MG63 (cell line): Measurements from ENCODE around the gene KCNB1. TPM values are rescaled to one million over a fixed set of nuclear protein-coding genes. Genes with fewer than 3 reads are reported as not detected.

ENCODE experiments used
- DNase-seq: peaks from one replicate; pipeline ENCODE4 v3.0.0-alpha.2; 2020
- H3K27me3 ChIP-seq: fragments of 250-450 bp; sonication (Bioruptor Pico); 2 replicates; pipeline ENCODE4 v1.5.1; 2020; ENCODE audit warnings: mild to moderate bottlenecking, moderate library complexity
- H3K36me3 ChIP-seq: fragments of 250-450 bp; sonication (Bioruptor Pico); 2 replicates; pipeline ENCODE4 v1.5.1; 2020; ENCODE audit warnings: mild to moderate bottlenecking, moderate library complexity
- H3K4me3 ChIP-seq: fragments of 250-450 bp; sonication (Bioruptor Pico); 2 replicates; pipeline ENCODE4 v1.5.1; 2020; ENCODE audit warnings: mild to moderate bottlenecking, moderate library complexity
- H3K9me3 ChIP-seq: fragments of 250-450 bp; sonication (Bioruptor Pico); 2 replicates; pipeline ENCODE4 v1.5.1; 2020; ENCODE audit warnings: mild to moderate bottlenecking, moderate library complexity
- total RNA-seq: library from RNA; depleted of rRNA; stranded (reverse); fragments of >200 nt; shearing (Covaris generic); gene quantifications from 2 replicates; pipeline ENCODE4 v1.2.3, GENCODE V29; 2014; ENCODE audit warnings: low replicate concordance

The KCNB1 gene
- total RNA-seq, 1 experiment from 2014 or later, result 6.5 TPM

GRCh38 chr20:49347156-49347555 is 135.3 kb downstream of the KCNB1 start:
- no peaks in the 10 kb centered on the region for H3K36me3 ChIP-seq
- no peaks in the 10 kb centered on the region for H3K27me3 ChIP-seq
- no peaks in the 10 kb centered on the region for H3K9me3 ChIP-seq
- no peak overlapping the region for H3K4me3 ChIP-seq
- no peak for DNase-seq

GRCh38 chr20:49346682-49347081 is 135.8 kb downstream of the KCNB1 start:
- Histone ChIP-seq H3K9me3 (no peaks in the 10 kb centered on the region), H3K36me3 (no peaks in the 10 kb centered on the region), H3K4me3 (no peak overlapping the region), H3K27me3 (no peaks in the 10 kb centered on the region)
- no peak for DNase-seq

- Histone ChIP-seq H3K27me3 (no peaks in the 10 kb centered on the region), H3K4me3 (no peak overlapping the region)
- peak; percentile 96 for DNase-seq
These were observed 136.9 kb downstream of the KCNB1 start for GRCh38 chr20:49345524-49345923.

GRCh38 chr20:49344975-49345374 is 137.5 kb downstream of the KCNB1 start:
- peak; percentile 97 for DNase-seq
- H3K36me3 ChIP-seq, result no peaks in the 10 kb centered on the region
- H3K9me3 ChIP-seq, result no peaks in the 10 kb centered on the region
- no peaks in the 10 kb centered on the region for H3K27me3 ChIP-seq
- H3K4me3 ChIP-seq, result no peak overlapping the region

More at GRCh38 chr20:49345524-49345923, 136.9 kb downstream of the KCNB1 start:
- Histone ChIP-seq H3K9me3 (no peaks in the 10 kb centered on the region), H3K36me3 (no peaks in the 10 kb centered on the region)

- no peak overlapping the region for H3K4me3 ChIP-seq
- H3K36me3 ChIP-seq, result no peaks in the 10 kb centered on the region
- no peaks in the 10 kb centered on the region for H3K27me3 ChIP-seq
- DNase-seq, result no peak
- no peaks in the 10 kb centered on the region for H3K9me3 ChIP-seq
These were observed 138.3 kb downstream of the KCNB1 start for GRCh38 chr20:49344140-49344539.

- H3K4me3 ChIP-seq, result no peak overlapping the region
These were observed 139.2 kb downstream of the KCNB1 start for GRCh38 chr20:49343246-49343645.

GRCh38 chr20:49340161-49340966 is 142.1 kb downstream of the KCNB1 start:
- DNase-seq, result peak; percentile 79
- Histone ChIP-seq H3K27me3 (no peaks in the 10 kb centered on the region), H3K36me3 (no peaks in the 10 kb centered on the region), H3K4me3 (no peak overlapping the region), H3K9me3 (no peaks in the 10 kb centered on the region)

More at GRCh38 chr20:49343246-49343645, 139.2 kb downstream of the KCNB1 start:
- H3K9me3 ChIP-seq, result no peaks in the 10 kb centered on the region
- DNase-seq, result no peak
- H3K36me3 ChIP-seq, result no peaks in the 10 kb centered on the region
- no peaks in the 10 kb centered on the region for H3K27me3 ChIP-seq

GRCh38 chr20:49339123-49339522 is 143.3 kb downstream of the KCNB1 start:
- H3K27me3 ChIP-seq, result no peaks in the 10 kb centered on the region
- no peak overlapping the region for H3K4me3 ChIP-seq
- no peaks in the 10 kb centered on the region for H3K36me3 ChIP-seq
- H3K9me3 ChIP-seq, result no peaks in the 10 kb centered on the region
- no peak for DNase-seq

- no peak for DNase-seq
- no peaks in the 10 kb centered on the region for H3K36me3 ChIP-seq
- H3K4me3 ChIP-seq, result no peak overlapping the region
- no peaks in the 10 kb centered on the region for H3K9me3 ChIP-seq
- no peaks in the 10 kb centered on the region for H3K27me3 ChIP-seq
These were observed 144.4 kb downstream of the KCNB1 start for GRCh38 chr20:49338061-49338460.

GRCh38 chr20:49337357-49337756 is 145.1 kb downstream of the KCNB1 start:
- DNase-seq, result no peak
- no peaks in the 10 kb centered on the region for H3K9me3 ChIP-seq
- no peaks in the 10 kb centered on the region for H3K27me3 ChIP-seq
- no peak overlapping the region for H3K4me3 ChIP-seq
- H3K36me3 ChIP-seq, result no peaks in the 10 kb centered on the region

- no peak for DNase-seq
- Histone ChIP-seq H3K9me3 (no peaks in the 10 kb centered on the region), H3K27me3 (no peaks in the 10 kb centered on the region), H3K36me3 (no peaks in the 10 kb centered on the region), H3K4me3 (no peak overlapping the region)
These were observed 145.7 kb downstream of the KCNB1 start for GRCh38 chr20:49336786-49337185.

- Histone ChIP-seq H3K27me3 (no peaks in the 10 kb centered on the region), H3K9me3 (no peaks in the 10 kb centered on the region), H3K4me3 (no peak overlapping the region), H3K36me3 (no peaks in the 10 kb centered on the region)
- DNase-seq, result no peak
These were observed 147.0 kb downstream of the KCNB1 start for GRCh38 chr20:49335476-49335875.

- Histone ChIP-seq H3K36me3 (no peaks in the 10 kb centered on the region), H3K27me3 (no peaks in the 10 kb centered on the region), H3K4me3 (no peak overlapping the region), H3K9me3 (no peaks in the 10 kb centered on the region; the same call in 1 of the 2 replicates)
- DNase-seq, result no peak
These were observed 151.5 kb downstream of the KCNB1 start for GRCh38 chr20:49330701-49331615.

- Histone ChIP-seq H3K9me3 (no peaks in the 10 kb centered on the region; the same call in 1 of the 2 replicates), H3K4me3 (no peak overlapping the region), H3K36me3 (no peaks in the 10 kb centered on the region), H3K27me3 (no peaks in the 10 kb centered on the region)
- DNase-seq, result no peak
These were observed 153.7 kb downstream of the KCNB1 start for GRCh38 chr20:49328790-49329189.

- Histone ChIP-seq H3K4me3 (no peak overlapping the region), H3K27me3 (no peaks in the 10 kb centered on the region)
- DNase-seq, result peak; percentile 79
These were observed 156.4 kb downstream of the KCNB1 start for GRCh38 chr20:49326026-49326425.

GRCh38 chr20:49324306-49324705 is 158.2 kb downstream of the KCNB1 start:
- no peak for DNase-seq
- Histone ChIP-seq H3K4me3 (no peak overlapping the region), H3K9me3 (no peaks in the 10 kb centered on the region), H3K27me3 (peaks cover 1% of the 10 kb centered on the region), H3K36me3 (no peaks in the 10 kb centered on the region)

More at GRCh38 chr20:49326026-49326425, 156.4 kb downstream of the KCNB1 start:
- Histone ChIP-seq H3K9me3 (no peaks in the 10 kb centered on the region; the same call in 1 of the 2 replicates), H3K36me3 (no peaks in the 10 kb centered on the region)

- no peaks in the 10 kb centered on the region for H3K9me3 ChIP-seq
- peaks cover 7% of the 10 kb centered on the region for H3K27me3 ChIP-seq
- no peaks in the 10 kb centered on the region for H3K36me3 ChIP-seq
- H3K4me3 ChIP-seq, result no peak overlapping the region
- peak; percentile 61 for DNase-seq
These were observed 158.7 kb downstream of the KCNB1 start for GRCh38 chr20:49323622-49324238.
